K562 (cell line): ENCODE results near the gene CD40LG.

ENCODE experiments used
- ATF6 ChIP-seq: sonication (generic); formaldehyde crosslinking; IDR thresholded peaks from 2 replicates; pipeline ENCODE4 v1.4.0; 2020; ENCODE audit warnings: mild to moderate bottlenecking, missing genetic modification reagents
- CHD1 ChIP-seq: fragments of 200-600 bp; sonication (generic); IDR thresholded peaks from one replicate; pipeline ENCODE4 v1.6.1; 2012; ENCODE audit warnings: mild to moderate bottlenecking, moderate library complexity, low read length, inconsistent platforms
- CLOCK ChIP-seq: fragments of 250-450 bp; sonication (Bioruptor Pico); IDR thresholded peaks from 2 replicates; pipeline ENCODE4 v1.4.0; 2020; ENCODE audit warnings: mild to moderate bottlenecking, moderate library complexity, borderline replicate concordance
- CREB5 ChIP-seq: fragments of 250-450 bp; sonication (Bioruptor Pico); IDR thresholded peaks from 2 replicates; pipeline ENCODE4 v1.5.0; 2020; ENCODE audit warnings: mild to moderate bottlenecking
- CTCF ChIP-seq, 3 experiments: IDR thresholded peaks in 2 of 3; conservative IDR thresholded peaks in 1 of 3; 2 replicates each; pipeline ENCODE4 v1.5.1; 2011 to 2012; ENCODE audit warnings: low read length in 3 of 3, mild to moderate bottlenecking in 3 of 3, control low read depth in 2 of 3, improper control_type of control experiment in 1 of 3, inconsistent platforms in 1 of 3, low read depth in 1 of 3, mixed read lengths in 1 of 3, moderate library complexity in 1 of 3; ENCODE audit not compliant: insufficient read depth in 2 of 3
- CUX1 ChIP-seq: fragments of 200-800 bp; sonication (Bioruptor generic); IDR thresholded peaks from 2 replicates; pipeline ENCODE4 v1.6.1; 2016; ENCODE audit warnings: missing genetic modification characterization, missing compliant biosample characterization
- DNMT1 ChIP-seq: fragments of 450-650 bp; IDR thresholded peaks from 2 replicates; pipeline ENCODE4 v1.6.1; 2016; ENCODE audit warnings: antibody characterized with exemption, mild to moderate bottlenecking
- MXI1 ChIP-seq: IDR thresholded peaks from 2 replicates; pipeline ENCODE4 v1.6.1; 2011; ENCODE audit warnings: low read depth, mild to moderate bottlenecking, improper control_type of control experiment, low read length
- NFE2 ChIP-seq: IDR thresholded peaks from 2 replicates; pipeline ENCODE4 v1.6.1; 2014; ENCODE audit warnings: antibody characterized with exemption, low read depth
- NFIX ChIP-seq: fragments of 250-450 bp; sonication (Bioruptor Pico); IDR thresholded peaks from 2 replicates; pipeline ENCODE4 v1.4.0; 2020; ENCODE audit warnings: low read depth, mild to moderate bottlenecking, moderate library complexity
- UBTF ChIP-seq, 2 experiments: IDR thresholded peaks; 2 replicates each; pipeline ENCODE4 v1.6.1; 2012; ENCODE audit warnings: improper control_type of control experiment in 2 of 2, low read depth in 2 of 2, low read length in 2 of 2, borderline replicate concordance in 1 of 2
- USF1 ChIP-seq: sonication (generic); formaldehyde crosslinking; IDR thresholded peaks from 2 replicates; pipeline ENCODE4 v1.9.0; 2022; ENCODE audit warnings: mild to moderate bottlenecking, missing genetic modification reagents
- ZBTB2 ChIP-seq: fragments of 450-650 bp; IDR thresholded peaks from 2 replicates; pipeline ENCODE4 v1.6.1; 2016; ENCODE audit warnings: antibody characterized with exemption
- ZNF24 ChIP-seq: fragments of 450-650 bp; IDR thresholded peaks from 2 replicates; pipeline ENCODE4 v1.6.1; 2016

GRCh38 chrX:136616987-136617685 is 30.8 kb upstream of the CD40LG start:
- TF ChIP-seq NFIX (CRISPR knock-in tag) (no peak), CREB5 (CRISPR knock-in tag) (no peak), ZBTB2 (no peak), CHD1 (no peak), USF1 (CRISPR knock-in tag) (no peak), CUX1 (CRISPR knock-in tag) (no peak), CTCF (IDR thresholded peaks at IDR 0.05 in 2 of 3, conservative IDR thresholded peaks at IDR 0.05 in 1 of 3; ENCODE audit: insufficient read depth in 2 of 3, low read depth in 1 of 3, low read length in 3 of 3) (no peak), DNMT1 (no peak), NFE2 (no peak), MXI1 (no peak), CLOCK (CRISPR knock-in tag) (no peak), ATF6 (CRISPR knock-in tag) (no peak), UBTF (IDR thresholded peaks at IDR 0.05; ENCODE audit: borderline replicate concordance in 1 of 2, low read depth in 2 of 2, low read length in 2 of 2) (no peak), ZNF24 (no peak)
